ENCODE results near the gene SLC16A11.

SLC16A11 gene

GRCh38 chr17:7043182-7043496 lies 753 bp downstream of the SLC16A11 start:
- H3K4me1 ChIP-seq (ENCODE audit: insufficient read depth, low read length): peaks cover 11% of the 10 kb centered on the region; the same call in 1 of the 2 replicates
- no peaks in the 10 kb centered on the region for H3K36me3 ChIP-seq (ENCODE audit: insufficient read depth, low read length)
- no peaks in the 10 kb centered on the region for H3K9me3 ChIP-seq (ENCODE audit: control insufficient read depth, insufficient read depth, low read length)
- H3K9ac ChIP-seq (ENCODE audit: low read depth, low read length): peak overlapping the region; percentile 49; the same call in 1 of the 2 replicates

DNA sequence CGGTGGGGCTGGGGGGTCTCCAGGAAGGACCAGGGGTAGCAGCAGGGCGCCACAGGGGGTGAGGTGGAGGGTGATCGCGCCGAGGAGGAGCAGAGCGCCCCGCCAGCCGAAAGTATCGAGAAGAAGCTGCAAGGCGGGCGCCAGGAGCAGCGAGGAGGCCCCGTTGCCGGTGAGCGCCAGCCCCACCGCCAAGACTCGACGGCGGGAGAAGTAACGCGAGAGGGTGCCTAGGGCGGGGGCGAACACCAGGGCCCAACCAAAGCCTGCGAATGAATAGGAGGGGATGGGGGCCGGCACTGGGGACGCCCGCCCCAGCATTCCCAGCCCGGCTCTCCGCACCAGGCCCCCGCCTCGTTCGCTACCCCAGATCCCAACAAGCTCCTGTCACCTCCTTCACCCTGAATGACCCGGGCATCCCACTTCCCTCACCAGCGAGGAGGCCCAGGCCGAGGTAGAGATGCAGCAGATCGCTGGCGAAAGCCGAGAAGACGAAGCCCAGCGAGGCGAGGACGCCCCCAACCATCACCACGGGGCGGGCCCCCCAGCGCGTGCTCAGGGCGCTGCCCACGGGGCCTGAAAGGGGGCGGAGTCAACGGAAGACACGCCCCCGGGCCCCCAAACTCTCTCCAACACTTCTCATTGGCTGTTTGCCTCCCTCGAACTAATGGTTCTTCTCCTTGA lies 1.3 kb downstream of the SLC16A11 start:
- no peaks in the 10 kb centered on the region for H3K9me3 ChIP-seq (ENCODE audit: control insufficient read depth, insufficient read depth, low read length)
- H3K4me1 ChIP-seq (ENCODE audit: insufficient read depth, low read length): peaks cover 11% of the 10 kb centered on the region; the same call in 1 of the 2 replicates
- H3K36me3 ChIP-seq (ENCODE audit: insufficient read depth, low read length): no peaks in the 10 kb centered on the region
- peak overlapping the region; percentile 49; the same call in 1 of the 2 replicates for H3K9ac ChIP-seq (ENCODE audit: low read depth, low read length)

GRCh38 chr17:7041607-7042500 lies 2.0 kb downstream of the SLC16A11 start:
- no peaks in the 10 kb centered on the region for H3K9me3 ChIP-seq (ENCODE audit: control insufficient read depth, insufficient read depth, low read length)
- peaks cover 11% of the 10 kb centered on the region; the same call in 1 of the 2 replicates for H3K4me1 ChIP-seq (ENCODE audit: insufficient read depth, low read length)
- peak overlapping the region; percentile 49; the same call in 1 of the 2 replicates for H3K9ac ChIP-seq (ENCODE audit: low read depth, low read length)
- H3K36me3 ChIP-seq (ENCODE audit: insufficient read depth, low read length): no peaks in the 10 kb centered on the region

GRCh38 chr17:7039832-7040231 lies 4.1 kb downstream of the SLC16A11 start:
- Histone ChIP-seq H3K9me3 (ENCODE audit: control insufficient read depth, insufficient read depth, low read length) (no peaks in the 10 kb centered on the region), H3K36me3 (ENCODE audit: insufficient read depth, low read length) (no peaks in the 10 kb centered on the region), H3K9ac (ENCODE audit: low read depth, low read length) (no peak overlapping the region), H3K4me1 (ENCODE audit: insufficient read depth, low read length) (peaks cover 14% of the 10 kb centered on the region; the same call in 1 of the 2 replicates)

GRCh38 chr17:7038025-7038862 lies 5.6 kb downstream of the SLC16A11 start:
- H3K36me3 ChIP-seq (ENCODE audit: insufficient read depth, low read length): no peaks in the 10 kb centered on the region
- H3K9ac ChIP-seq (ENCODE audit: low read depth, low read length): no peak overlapping the region

DNA sequence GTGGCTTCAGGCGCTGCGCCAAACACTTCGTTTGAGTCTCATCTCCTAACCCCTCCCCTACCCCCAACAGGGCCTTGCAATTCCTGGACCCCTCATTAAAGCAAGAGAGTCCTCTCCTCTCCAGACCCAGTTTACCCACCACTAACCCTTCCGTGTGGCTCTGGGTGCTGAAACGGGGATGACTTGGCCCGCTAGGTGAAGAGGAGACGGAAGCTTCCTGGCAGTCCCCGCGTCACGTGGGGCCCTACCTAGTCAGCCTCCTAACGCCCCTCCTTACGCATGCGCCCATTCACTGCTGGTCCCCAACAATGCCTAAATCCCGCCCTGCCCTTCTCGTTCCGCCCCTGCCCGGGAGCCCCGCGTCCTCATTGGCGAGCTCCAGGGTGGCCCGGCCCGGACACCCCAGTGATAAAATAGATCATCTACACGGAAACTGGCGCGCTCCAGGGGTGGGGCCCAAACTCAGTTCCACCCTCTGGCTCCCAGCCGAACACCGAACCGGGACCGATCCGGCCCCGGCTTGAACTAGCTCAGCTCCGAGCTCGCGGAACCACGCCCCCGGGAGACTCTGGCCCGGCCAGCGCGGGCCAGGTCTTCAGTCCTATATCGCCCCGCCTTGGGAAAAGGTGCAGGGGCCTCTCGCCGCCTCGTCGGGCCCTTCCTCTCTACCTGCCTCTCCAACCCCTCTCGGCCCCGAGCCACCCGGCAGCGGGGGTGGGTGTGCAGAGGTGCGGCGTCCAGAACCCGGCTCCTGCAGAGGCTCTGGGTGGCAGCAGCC lies 8.1 kb downstream of the SLC16A11 start, which contains the start of gene SLC16A13:
SLC16A13 (plus strand) TSS at position 425 of the 778 bp plus-strand sequence. CDS start 368 bp downstream, outside the sequence.
- Histone ChIP-seq H3K36me3 (ENCODE audit: insufficient read depth, low read length) (no peaks in the 10 kb centered on the region), H3K9me3 (ENCODE audit: control insufficient read depth, insufficient read depth, low read length) (no peaks in the 10 kb centered on the region), H3K4me1 (ENCODE audit: insufficient read depth, low read length) (peaks cover 7% of the 10 kb centered on the region; the same call in 1 of the 2 replicates), H3K9ac (ENCODE audit: low read depth, low read length) (peak within 1 kb of the TSS; percentile 71)

More at GRCh38 chr17:7038025-7038862, 5.6 kb downstream of the SLC16A11 start:
- Histone ChIP-seq H3K4me1 (ENCODE audit: insufficient read depth, low read length) (peaks cover 14% of the 10 kb centered on the region; the same call in 1 of the 2 replicates), H3K9me3 (ENCODE audit: control insufficient read depth, insufficient read depth, low read length) (no peaks in the 10 kb centered on the region)

GRCh38 chr17:7034955-7035590 lies 8.8 kb downstream of the SLC16A11 start:
- Histone ChIP-seq H3K36me3 (ENCODE audit: insufficient read depth, low read length) (no peaks in the 10 kb centered on the region), H3K4me1 (ENCODE audit: insufficient read depth, low read length) (peaks cover 7% of the 10 kb centered on the region; the same call in 1 of the 2 replicates), H3K9ac (ENCODE audit: low read depth, low read length) (peak overlapping the region; percentile 71), H3K9me3 (ENCODE audit: control insufficient read depth, insufficient read depth, low read length) (no peaks in the 10 kb centered on the region)

GRCh38 chr17:7029659-7030058 lies 14.2 kb downstream of the SLC16A11 start:
- H3K9ac ChIP-seq (ENCODE audit: low read depth, low read length): no peak overlapping the region
- no peaks in the 10 kb centered on the region for H3K36me3 ChIP-seq (ENCODE audit: insufficient read depth, low read length)
- no peaks in the 10 kb centered on the region for H3K4me1 ChIP-seq (ENCODE audit: insufficient read depth, low read length)

GRCh38 chr17:7029096-7029495 lies 14.8 kb downstream of the SLC16A11 start:
- Histone ChIP-seq H3K4me1 (ENCODE audit: insufficient read depth, low read length) (no peaks in the 10 kb centered on the region), H3K36me3 (ENCODE audit: insufficient read depth, low read length) (no peaks in the 10 kb centered on the region), H3K9me3 (ENCODE audit: control insufficient read depth, insufficient read depth, low read length) (no peaks in the 10 kb centered on the region), H3K9ac (ENCODE audit: low read depth, low read length) (no peak overlapping the region)

More at GRCh38 chr17:7029659-7030058, 14.2 kb downstream of the SLC16A11 start:
- H3K9me3 ChIP-seq (ENCODE audit: control insufficient read depth, insufficient read depth, low read length): no peaks in the 10 kb centered on the region

GRCh38 chr17:7027335-7027734 lies 16.6 kb downstream of the SLC16A11 start:
- Histone ChIP-seq H3K9ac (ENCODE audit: low read depth, low read length) (no peak overlapping the region), H3K36me3 (ENCODE audit: insufficient read depth, low read length) (no peaks in the 10 kb centered on the region), H3K4me1 (ENCODE audit: insufficient read depth, low read length) (no peaks in the 10 kb centered on the region), H3K9me3 (ENCODE audit: control insufficient read depth, insufficient read depth, low read length) (no peaks in the 10 kb centered on the region)

GRCh38 chr17:7026471-7027115 lies 17.3 kb downstream of the SLC16A11 start:
- no peak overlapping the region for H3K9ac ChIP-seq (ENCODE audit: low read depth, low read length)
- no peaks in the 10 kb centered on the region for H3K4me1 ChIP-seq (ENCODE audit: insufficient read depth, low read length)
- no peaks in the 10 kb centered on the region for H3K9me3 ChIP-seq (ENCODE audit: control insufficient read depth, insufficient read depth, low read length)
- H3K36me3 ChIP-seq (ENCODE audit: insufficient read depth, low read length): no peaks in the 10 kb centered on the region

- H3K9ac ChIP-seq (ENCODE audit: low read depth, low read length): no peak overlapping the region
- H3K9me3 ChIP-seq (ENCODE audit: control insufficient read depth, insufficient read depth, low read length): no peaks in the 10 kb centered on the region
- H3K36me3 ChIP-seq (ENCODE audit: insufficient read depth, low read length): no peaks in the 10 kb centered on the region
- peaks cover 2% of the 10 kb centered on the region for H3K4me1 ChIP-seq (ENCODE audit: insufficient read depth, low read length)
These were observed 18.6 kb downstream of the SLC16A11 start for GRCh38 chr17:7025245-7025644.

DNA sequence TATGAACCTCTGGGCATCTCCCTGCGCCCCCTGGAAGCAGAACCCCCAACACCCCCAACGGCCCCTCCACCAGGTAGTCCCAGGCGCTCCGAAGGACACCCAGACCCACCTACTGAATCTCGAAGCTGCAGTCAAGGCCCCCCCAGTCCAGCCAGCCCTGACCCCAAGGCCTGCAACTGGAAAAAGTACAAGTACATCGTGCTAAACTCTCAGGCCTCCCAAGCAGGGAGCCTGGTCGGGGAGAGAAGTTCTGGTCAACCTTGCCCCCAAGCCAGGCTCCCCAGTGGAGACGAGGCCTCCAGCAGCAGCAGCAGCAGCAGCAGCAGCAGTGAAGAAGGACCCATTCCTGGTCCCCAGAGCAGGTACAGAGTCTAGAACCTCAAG lies 19.5 kb downstream of the SLC16A11 start:
- no peaks in the 10 kb centered on the region for H3K9me3 ChIP-seq (ENCODE audit: control insufficient read depth, insufficient read depth, low read length)
- H3K9ac ChIP-seq (ENCODE audit: low read depth, low read length): no peak overlapping the region
- H3K36me3 ChIP-seq (ENCODE audit: insufficient read depth, low read length): no peaks in the 10 kb centered on the region
- H3K4me1 ChIP-seq (ENCODE audit: insufficient read depth, low read length): peaks cover 4% of the 10 kb centered on the region

Measured in ES-I3 (cell line).